Measurements from ENCODE around the gene PRPF18.
"Not testable (repeated sequence)": the region's sequence is repeated elsewhere in the genome, so short reads cannot be mapped to it uniquely, and the experiment has no call there.

The PRPF18 gene

GRCh38 chr10:13586676-13587355 lies at the start of gene PRPF18:
Gene PRPF18, plus strand, starts transcription at chr10:13586965. Its CDS starts 122 bp downstream, at chr10:13587087.
- peak within 1 kb of the TSS; percentile 96 for H3K4me3 ChIP-seq (ENCODE audit: low read depth, low read length)

- H3K4me3 ChIP-seq (ENCODE audit: low read depth, low read length) = not testable (repeated sequence)
Measured at GRCh38 chr10:13537985-13538384, 48.8 kb upstream of the PRPF18 start.

GRCh38 chr10:13542533-13542932 lies 44.2 kb upstream of the PRPF18 start:
- H3K4me3 ChIP-seq (ENCODE audit: low read depth, low read length) = no peak overlapping the region

- H3K4me3 ChIP-seq (ENCODE audit: low read depth, low read length) = no peak overlapping the region
Measured at GRCh38 chr10:13550802-13551201, 36.0 kb upstream of the PRPF18 start.

GRCh38 chr10:13555884-13556510 lies 30.8 kb upstream of the PRPF18 start:
- H3K4me3 ChIP-seq (ENCODE audit: low read depth, low read length) = no peak overlapping the region

- H3K4me3 ChIP-seq (ENCODE audit: low read depth, low read length) = no peak overlapping the region
Measured at GRCh38 chr10:13559124-13559700, 27.6 kb upstream of the PRPF18 start.

- H3K4me3 ChIP-seq (ENCODE audit: low read depth, low read length) = no peak overlapping the region
Measured at GRCh38 chr10:13560597-13560996, 26.2 kb upstream of the PRPF18 start.

- H3K4me3 ChIP-seq (ENCODE audit: low read depth, low read length) = no peak overlapping the region
Measured at GRCh38 chr10:13563481-13564445, 23.0 kb upstream of the PRPF18 start.

- no peak overlapping the region for H3K4me3 ChIP-seq (ENCODE audit: low read depth, low read length)
Measured at GRCh38 chr10:13564576-13564975, 22.2 kb upstream of the PRPF18 start.

- no peak overlapping the region for H3K4me3 ChIP-seq (ENCODE audit: low read depth, low read length)
Measured at GRCh38 chr10:13567030-13567429, 19.7 kb upstream of the PRPF18 start.

GRCh38 chr10:13571541-13571940 lies 15.2 kb upstream of the PRPF18 start:
- no peak overlapping the region for H3K4me3 ChIP-seq (ENCODE audit: low read depth, low read length)

- no peak overlapping the region for H3K4me3 ChIP-seq (ENCODE audit: low read depth, low read length)
Measured at GRCh38 chr10:13573960-13574359, 12.8 kb upstream of the PRPF18 start.

GRCh38 chr10:13585195-13585751 lies 1.5 kb upstream of the PRPF18 start:
- H3K4me3 ChIP-seq (ENCODE audit: low read depth, low read length) = no peak overlapping the region

GRCh38 chr10:13585943-13586342 lies 822 bp upstream of the PRPF18 start:
- no peak overlapping the region for H3K4me3 ChIP-seq (ENCODE audit: low read depth, low read length)

GRCh38 chr10:13587391-13587790 lies 626 bp downstream of the PRPF18 start:
- H3K4me3 ChIP-seq (ENCODE audit: low read depth, low read length) = peak overlapping the region; percentile 96

GRCh38 chr10:13589316-13589715 lies 2.6 kb downstream of the PRPF18 start:
- H3K4me3 ChIP-seq (ENCODE audit: low read depth, low read length) = no peak overlapping the region

GRCh38 chr10:13590886-13591285 lies 4.1 kb downstream of the PRPF18 start:
- no peak overlapping the region for H3K4me3 ChIP-seq (ENCODE audit: low read depth, low read length)

GRCh38 chr10:13592306-13592705 lies 5.5 kb downstream of the PRPF18 start:
- H3K4me3 ChIP-seq (ENCODE audit: low read depth, low read length) = no peak overlapping the region

- H3K4me3 ChIP-seq (ENCODE audit: low read depth, low read length) = no peak overlapping the region
Measured at GRCh38 chr10:13593535-13593934, 6.8 kb downstream of the PRPF18 start.

- no peak overlapping the region for H3K4me3 ChIP-seq (ENCODE audit: low read depth, low read length)
Measured at GRCh38 chr10:13594641-13595040, 7.9 kb downstream of the PRPF18 start.

- no peak overlapping the region for H3K4me3 ChIP-seq (ENCODE audit: low read depth, low read length)
Measured at GRCh38 chr10:13597909-13598308, 11.1 kb downstream of the PRPF18 start.
